K562 (cell line): ENCODE data around the gene CDH8.

Experiments used
- CTCF ChIP-seq, 3 experiments: IDR thresholded peaks in 2 of 3; conservative IDR thresholded peaks in 1 of 3; 2 replicates each; pipeline ENCODE4 v1.5.1; 2011 to 2012; ENCODE audit warnings: low read length in 3 of 3, mild to moderate bottlenecking in 3 of 3, control low read depth in 2 of 3, improper control_type of control experiment in 1 of 3, inconsistent platforms in 1 of 3, low read depth in 1 of 3, mixed read lengths in 1 of 3, moderate library complexity in 1 of 3; ENCODE audit not compliant: insufficient read depth in 2 of 3
- MAFG ChIP-seq: fragments of 450-650 bp; conservative IDR thresholded peaks from 2 replicates; pipeline ENCODE4 v1.6.1; 2016; ENCODE audit warnings: missing genetic modification characterization, missing compliant biosample characterization
- NFXL1 ChIP-seq: fragments of 450-650 bp; formaldehyde crosslinking; IDR thresholded peaks from 2 replicates; pipeline ENCODE4 v1.4.0; 2021; ENCODE audit warnings: mild to moderate bottlenecking
- REST ChIP-seq, 2 experiments: fragments of 450-650 bp; formaldehyde crosslinking in 1 of 2; IDR thresholded peaks; 2 replicates each; pipeline versions ENCODE4 v1.4.0 to v1.6.1; 2014 to 2020; ENCODE audit warnings: mild to moderate bottlenecking in 2 of 2, borderline replicate concordance in 1 of 2, low read depth in 1 of 2
- ZBTB1 ChIP-seq: sonication (generic); formaldehyde crosslinking; IDR thresholded peaks from 2 replicates; pipeline ENCODE4 v1.8.1; 2023; ENCODE audit warnings: missing genetic modification reagents, low read depth, mild to moderate bottlenecking, borderline replicate concordance

- no peak for TF ChIP-seq MAFG
- no peak for TF ChIP-seq ZBTB1 (CRISPR knock-in tag)
- TF ChIP-seq NFXL1, result no peak
- no peak for TF ChIP-seq REST (IDR thresholded peaks at IDR 0.05; ENCODE audit: borderline replicate concordance)
- TF ChIP-seq REST (CRISPR knock-in tag; IDR thresholded peaks at IDR 0.05; ENCODE audit: low read depth), result no peak
- TF ChIP-seq CTCF (IDR thresholded peaks at IDR 0.05 in 2 of 3, conservative IDR thresholded peaks at IDR 0.05 in 1 of 3; ENCODE audit: insufficient read depth in 2 of 3, low read depth in 1 of 3, low read length in 3 of 3), result no peak
Measured at GRCh38 chr16:61858988-61859387, 177.2 kb downstream of the CDH8 start.
